Common myeloid progenitor, CD34-positive (primary cell): ENCODE measurements around the gene PPIP5K2.

Experiments
- CTCF ChIA-PET: fragments of 350-600 bp; sonication (Branson Sonifier 250); formaldehyde crosslinking; loops from one replicate; lab custom pipeline; 2021; ENCODE audit warnings: antibody characterized with exemption; lab: Charles Lee
- POLR2A ChIA-PET: fragments of 350-600 bp; sonication (Branson Sonifier 250); formaldehyde crosslinking; loops from one replicate; lab custom pipeline; 2021; ENCODE audit warnings: antibody characterized with exemption; lab: Charles Lee
- DNase-seq, 3 donors: peaks; one replicate each; pipeline versions ENCODE4 v3.0.0 to v3.0.0-alpha.2; 2013
- H3K27ac ChIP-seq, 2 experiments: 1 replicate in 1 of 2; 2 replicates in 1 of 2; pipeline ENCODE4 v1.7.0; 2013; ENCODE audit warnings: inconsistent platforms in 2 of 2, low read length in 2 of 2, mild to moderate bottlenecking in 2 of 2, low read depth in 1 of 2, moderate library complexity in 1 of 2; ENCODE audit not compliant: severe bottlenecking in 2 of 2, insufficient read depth in 1 of 2, poor library complexity in 1 of 2
- H3K27me3 ChIP-seq, 5 experiments: replicated peaks in 2 of 5; 1 replicate in 3 of 5; 2 replicates in 2 of 5; pipeline versions ENCODE4 v1.6.1 to v1.7.0; 2013; ENCODE audit warnings: low read length in 4 of 5, mild to moderate bottlenecking in 2 of 5, moderate library complexity in 2 of 5, inconsistent platforms in 1 of 5; ENCODE audit not compliant: insufficient read depth in 5 of 5, control insufficient read depth in 4 of 5
- H3K36me3 ChIP-seq, 4 experiments: 1 replicate in 2 of 4; 2 replicates in 2 of 4; pipeline versions ENCODE4 v1.6.1 to v1.7.0; 2013; ENCODE audit warnings: low read length in 3 of 4, control low read depth in 1 of 4, mild to moderate bottlenecking in 1 of 4; ENCODE audit not compliant: control insufficient read depth in 4 of 4, insufficient read depth in 4 of 4
- H3K4me1 ChIP-seq, 4 experiments: 1 replicate in 3 of 4; 2 replicates in 1 of 4; pipeline versions ENCODE4 v1.6.1 to v1.7.1; 2013; ENCODE audit warnings: low read length in 3 of 4, mild to moderate bottlenecking in 3 of 4, control low read depth in 1 of 4, inconsistent platforms in 1 of 4, moderate library complexity in 1 of 4; ENCODE audit not compliant: control insufficient read depth in 4 of 4, insufficient read depth in 4 of 4; ENCODE audit errors: control extremely low read depth in 1 of 4
- H3K4me3 ChIP-seq, 7 experiments: 1 replicate in 4 of 7; 2 replicates in 3 of 7; pipeline versions ENCODE4 v1.5.1 to v1.7.0; 2013; ENCODE audit warnings: mild to moderate bottlenecking in 7 of 7, low read length in 6 of 7, moderate library complexity in 6 of 7, inconsistent platforms in 2 of 7, low read depth in 2 of 7, control low read depth in 1 of 7; ENCODE audit not compliant: insufficient read depth in 4 of 7, control insufficient read depth in 1 of 7; ENCODE audit errors: extremely low read depth in 1 of 7
- H3K9me3 ChIP-seq, 5 experiments: 1 replicate in 4 of 5; 2 replicates in 1 of 5; pipeline versions ENCODE4 v1.6.1 to v1.7.1; 2013; ENCODE audit warnings: low read length in 4 of 5, mild to moderate bottlenecking in 2 of 5, inconsistent platforms in 1 of 5, low read depth in 1 of 5, moderate library complexity in 1 of 5; ENCODE audit not compliant: control insufficient read depth in 4 of 5, insufficient read depth in 2 of 5; ENCODE audit errors: control extremely low read depth in 1 of 5
- WGBS: methylation state at CpG from one replicate; pipeline ENCODE4 v1.1.5; 2013; ENCODE audit not compliant: insufficient coverage; 5-methylcytosine and 5-hydroxymethylcytosine counted together

The PPIP5K2 gene

GRCh38 chr5:103258957-103259704 is 139.0 kb downstream of the PPIP5K2 start:
- POLR2A ChIA-PET: interaction anchor here (0.6 to 1.2 kb wide), 4 partner anchors 13 to 301 kb away, joined by 3 to 4 read pairs (median 3); no protein-coding TSS in a partner anchor
- WGBS: 0% methylated on average over 82 of the region's 91 CpGs

DNA sequence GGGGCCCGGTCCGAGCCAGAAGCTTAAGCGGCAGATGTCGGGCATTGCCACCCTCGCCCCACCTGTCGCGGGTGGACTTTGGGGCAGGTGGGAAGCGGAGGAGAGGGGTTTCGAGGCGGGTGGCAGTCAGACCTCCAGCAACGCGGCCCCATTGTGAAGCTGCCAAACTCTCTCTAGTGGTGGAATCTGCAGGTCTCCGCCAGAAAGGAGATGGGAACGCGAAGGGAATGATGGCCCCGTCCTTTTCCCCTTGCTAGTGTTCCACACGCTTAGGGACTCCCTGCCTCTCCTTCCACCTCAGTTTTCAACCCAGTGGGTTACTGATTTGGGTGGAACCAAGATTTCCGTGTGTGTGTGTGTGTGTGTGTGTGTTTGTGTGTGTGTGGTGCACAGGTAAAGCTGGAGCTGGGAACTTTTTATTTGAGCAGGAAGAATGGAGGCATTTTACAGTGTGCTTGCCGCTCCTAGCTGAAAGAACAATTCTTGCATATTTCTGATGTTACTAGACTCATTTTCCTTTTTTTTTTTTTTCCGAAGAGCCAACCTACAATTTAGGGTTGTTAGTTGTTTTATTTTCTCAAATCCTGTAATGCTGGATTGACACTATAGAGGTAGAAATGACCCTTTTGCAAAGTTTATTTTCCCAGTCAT is 139.7 kb downstream of the PPIP5K2 start:
- no peaks in the 10 kb centered on the region for H3K27me3 ChIP-seq
- peak overlapping the region; percentile 77 to 94 (median 86) for H3K4me3 ChIP-seq
- H3K4me1 ChIP-seq: peaks cover 11 to 41% (median 26%) of the 10 kb centered on the region in 4 experiments
- H3K9me3 ChIP-seq: no peaks in the 10 kb centered on the region
- H3K36me3 ChIP-seq: no peaks in the 10 kb centered on the region
- WGBS: 0% methylated on average over 15 of the region's 20 CpGs
- ChIA-PET POLR2A (interaction anchor here (0.7 to 1.0 kb wide), 2 partner anchors 13 to 14 kb away, joined by 3 to 5 read pairs; no protein-coding TSS in a partner anchor), CTCF (interaction anchor here (0.9 to 2.2 kb wide), 10 partner anchors 9 to 402 kb away, joined by 3 to 7 read pairs (median 3); no protein-coding TSS in a partner anchor)
- peak overlapping the region; percentile 46 to 75 for H3K27ac ChIP-seq
- DNase-seq: peak in 1 of 3 donors; percentile 22

More at GRCh38 chr5:103258957-103259704, 139.0 kb downstream of the PPIP5K2 start:
- H3K27ac ChIP-seq: peak overlapping the region; percentile 46 to 75
- peaks cover 11 to 41% (median 26%) of the 10 kb centered on the region in 4 experiments for H3K4me1 ChIP-seq
- DNase-seq: peak; percentile 70 to 91 (median 88)
- no peaks in the 10 kb centered on the region for H3K36me3 ChIP-seq
- H3K9me3 ChIP-seq: no peaks in the 10 kb centered on the region
- no peaks in the 10 kb centered on the region for H3K27me3 ChIP-seq
- CTCF ChIA-PET: interaction anchor here (0.6 to 2.0 kb wide), 6 partner anchors 10 to 402 kb away, joined by 3 to 7 read pairs (median 3); no protein-coding TSS in a partner anchor
- peak overlapping the region; percentile 77 to 94 (median 86) for H3K4me3 ChIP-seq

DNA sequence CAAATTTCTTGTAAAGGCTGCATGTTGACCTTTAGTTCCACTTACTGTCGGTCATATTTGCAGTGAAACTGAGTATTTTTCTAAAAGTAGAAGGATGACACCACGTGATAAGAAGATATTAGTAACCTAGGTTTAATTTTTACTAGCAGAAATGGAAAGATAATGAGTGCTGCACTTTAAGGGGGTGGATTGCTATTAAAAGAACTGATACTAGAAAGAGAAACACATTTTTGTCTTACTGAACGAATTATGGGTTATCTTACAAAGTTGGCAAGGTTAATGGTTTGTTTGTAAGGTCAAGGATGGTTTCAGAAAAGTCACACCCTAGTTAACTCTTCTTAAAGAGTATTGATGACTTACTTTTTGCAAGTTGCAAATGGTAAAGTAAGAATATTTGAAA is 140.8 kb downstream of the PPIP5K2 start:
- DNase-seq: no peak
- Histone ChIP-seq H3K27ac (no peak overlapping the region), H3K4me3 (peak overlapping the region in 4 of 7 experiments; percentile 20 to 94 (median 88)), H3K9me3 (no peaks in the 10 kb centered on the region), H3K27me3 (no peaks in the 10 kb centered on the region), H3K4me1 (peaks cover 11 to 38% (median 26%) of the 10 kb centered on the region in 4 experiments), H3K36me3 (no peaks in the 10 kb centered on the region)
- ChIA-PET CTCF (interaction anchor here (0.9 to 2.2 kb wide), 3 partner anchors 10 to 214 kb away, joined by 3 to 7 read pairs (median 4); no protein-coding TSS in a partner anchor), POLR2A (no interaction called here)
- WGBS: 74% methylated on average over 3 of the region's 3 CpGs
